GM18873 (cell line): ENCODE measurements around the gene ITPR3.

ENCODE experiments used
- ATAC-seq: cut with Tn5 transposase; IDR thresholded peaks from one replicate; pipeline ENCODE4 v1.9.1; 2021; ENCODE audit warnings: mild to moderate bottlenecking, moderate library complexity, moderate number of reproducible peaks; ENCODE audit not compliant: unreplicated experiment, low FRiP score

The ITPR3 gene

DNA sequence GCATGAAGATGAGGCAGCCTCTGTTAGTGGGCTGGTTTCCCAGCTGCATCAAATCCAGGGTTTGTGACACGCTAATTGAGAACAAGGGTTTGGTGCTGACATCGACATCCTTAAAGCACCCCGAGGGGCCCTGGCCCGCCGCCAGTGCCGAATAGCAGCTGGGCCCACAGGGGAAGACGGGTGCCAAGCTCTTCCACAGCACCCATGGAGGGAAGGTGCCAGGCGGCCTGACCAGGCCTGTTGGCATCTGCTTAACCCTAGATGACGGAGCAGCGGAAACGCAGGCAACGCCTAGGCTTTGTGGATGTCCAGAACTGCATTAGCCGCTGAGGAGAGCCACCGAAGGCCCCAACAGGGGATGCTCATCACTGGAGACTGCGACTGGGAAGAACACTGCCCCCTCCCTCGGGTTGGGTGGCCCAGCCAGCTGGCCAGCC lies 74.3 kb downstream of the ITPR3 start:
- ATAC-seq: no peak

- ATAC-seq: no peak
Observed at GRCh38 chr6:33696076-33696475, 75.0 kb downstream of the ITPR3 start.

GRCh38 chr6:33696548-33697518 lies 75.7 kb downstream of the ITPR3 start:
- no peak for ATAC-seq

- no peak for ATAC-seq
Observed at GRCh38 chr6:33697845-33698244, 76.7 kb downstream of the ITPR3 start.

DNA sequence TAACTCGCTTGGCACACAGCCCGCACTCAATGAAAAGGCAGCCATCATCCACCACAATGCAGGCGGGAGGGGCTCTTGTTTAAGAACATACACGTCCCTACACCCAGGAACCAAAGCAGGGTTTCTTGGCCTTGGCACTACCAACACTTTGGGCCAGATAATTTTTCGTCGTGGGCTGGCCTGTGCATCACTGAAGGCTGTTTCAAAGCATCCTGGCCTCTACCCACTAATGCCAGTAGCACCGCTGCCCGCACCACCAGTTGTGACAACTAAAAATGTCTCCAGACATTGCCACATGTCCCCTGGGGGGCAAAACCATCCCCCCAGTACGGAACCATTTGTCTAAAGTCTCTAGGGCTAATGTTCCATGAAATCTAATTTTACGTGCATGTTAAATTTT lies 77.4 kb downstream of the ITPR3 start:
- ATAC-seq: no peak

DNA sequence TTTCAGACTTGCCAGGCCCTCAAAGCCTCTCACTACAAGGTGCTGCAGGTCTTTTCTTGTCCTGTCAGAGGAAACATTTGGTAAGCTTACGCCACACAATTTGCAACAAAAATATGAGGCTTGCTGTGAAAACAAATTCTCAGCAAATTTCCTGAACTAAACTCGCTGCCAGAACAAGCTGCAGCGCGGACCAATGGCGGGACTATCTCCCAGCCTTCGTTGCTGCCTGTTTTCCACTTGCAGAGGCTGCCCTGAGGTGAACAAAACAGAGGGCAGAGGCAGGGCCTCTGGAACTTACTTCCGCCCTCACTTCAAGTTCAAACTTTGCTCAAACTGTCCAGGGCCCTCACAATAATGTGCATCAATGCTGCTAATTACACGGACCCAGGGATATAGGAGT lies 78.0 kb downstream of the ITPR3 start:
- no peak for ATAC-seq

- ATAC-seq: no peak
Observed at GRCh38 chr6:33699739-33700138, 78.6 kb downstream of the ITPR3 start.

DNA sequence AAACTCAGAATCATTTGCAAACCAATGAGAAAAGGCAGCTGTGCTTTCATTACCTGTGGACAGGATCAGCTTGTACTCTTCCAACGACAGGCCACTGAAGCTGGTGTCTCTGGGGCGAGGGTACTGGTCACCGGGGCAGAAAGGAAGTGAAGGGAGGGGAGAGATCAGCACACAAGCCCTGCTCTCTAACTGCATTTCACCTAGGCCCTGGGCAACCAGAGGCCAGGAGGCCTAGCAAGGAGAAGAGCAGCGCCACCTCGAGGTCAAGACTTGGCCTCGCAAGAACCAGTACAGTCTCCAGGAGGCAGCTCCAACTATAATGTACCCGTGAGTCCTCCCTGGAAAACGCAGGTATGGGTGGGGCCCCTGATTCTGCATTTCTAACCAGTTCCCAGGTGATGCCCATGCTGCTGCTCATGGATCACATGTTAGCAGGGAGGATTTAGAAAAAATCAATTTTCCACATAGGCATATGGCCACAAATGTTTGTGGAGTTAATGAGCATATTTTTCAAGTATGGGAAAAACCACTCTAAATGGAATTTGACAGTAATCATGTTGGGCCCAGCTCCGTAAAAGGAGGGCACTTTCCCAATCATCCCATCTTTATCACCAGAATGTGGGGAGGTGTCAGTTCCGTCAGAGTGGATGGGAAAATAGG lies 79.4 kb downstream of the ITPR3 start:
- ATAC-seq: no peak

GRCh38 chr6:33702345-33702977 lies 81.3 kb downstream of the ITPR3 start:
- ATAC-seq: no peak

DNA sequence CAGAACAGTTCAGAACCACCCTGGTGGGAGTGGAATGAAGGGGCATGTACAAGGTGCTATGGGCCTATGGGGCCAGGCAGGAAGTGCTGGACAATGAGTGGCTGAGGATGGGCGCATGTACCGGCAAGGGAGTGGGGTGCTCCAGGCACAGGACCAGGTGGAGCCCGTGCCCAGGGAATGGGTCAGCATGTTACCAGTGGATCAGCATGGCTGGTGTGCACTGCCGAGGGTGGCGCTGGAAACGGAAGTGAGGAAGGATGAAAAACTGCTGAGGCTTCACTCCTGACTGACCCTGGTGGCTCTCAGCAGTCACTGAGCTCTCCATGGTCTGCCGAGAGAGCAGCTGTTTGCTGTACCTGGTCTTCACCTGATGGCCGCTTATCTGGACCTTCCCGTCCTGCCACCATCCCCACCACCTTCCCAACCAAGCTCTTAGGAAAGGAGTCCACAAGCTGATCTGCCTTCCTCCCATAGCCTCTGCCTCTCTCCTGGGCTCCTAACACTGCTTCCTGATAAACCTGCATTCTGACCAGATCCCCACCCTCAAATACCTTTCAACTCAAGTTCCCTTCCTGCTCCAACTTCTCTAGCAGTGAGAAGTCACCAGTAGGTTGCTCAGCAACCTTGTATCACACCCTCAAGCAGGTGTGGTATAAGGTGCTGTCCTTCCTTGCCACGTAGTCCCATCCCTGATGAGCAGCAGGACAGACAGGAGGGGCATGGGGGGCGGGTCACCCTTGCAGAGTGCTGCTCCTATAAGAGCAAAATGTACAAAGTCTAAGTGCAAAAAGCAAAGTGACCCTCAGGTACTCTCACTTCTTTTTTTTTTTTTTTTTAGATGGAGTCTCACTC lies 83.3 kb downstream of the ITPR3 start:
- no peak for ATAC-seq

GRCh38 chr6:33705268-33705885 lies 84.3 kb downstream of the ITPR3 start:
- no peak for ATAC-seq

DNA sequence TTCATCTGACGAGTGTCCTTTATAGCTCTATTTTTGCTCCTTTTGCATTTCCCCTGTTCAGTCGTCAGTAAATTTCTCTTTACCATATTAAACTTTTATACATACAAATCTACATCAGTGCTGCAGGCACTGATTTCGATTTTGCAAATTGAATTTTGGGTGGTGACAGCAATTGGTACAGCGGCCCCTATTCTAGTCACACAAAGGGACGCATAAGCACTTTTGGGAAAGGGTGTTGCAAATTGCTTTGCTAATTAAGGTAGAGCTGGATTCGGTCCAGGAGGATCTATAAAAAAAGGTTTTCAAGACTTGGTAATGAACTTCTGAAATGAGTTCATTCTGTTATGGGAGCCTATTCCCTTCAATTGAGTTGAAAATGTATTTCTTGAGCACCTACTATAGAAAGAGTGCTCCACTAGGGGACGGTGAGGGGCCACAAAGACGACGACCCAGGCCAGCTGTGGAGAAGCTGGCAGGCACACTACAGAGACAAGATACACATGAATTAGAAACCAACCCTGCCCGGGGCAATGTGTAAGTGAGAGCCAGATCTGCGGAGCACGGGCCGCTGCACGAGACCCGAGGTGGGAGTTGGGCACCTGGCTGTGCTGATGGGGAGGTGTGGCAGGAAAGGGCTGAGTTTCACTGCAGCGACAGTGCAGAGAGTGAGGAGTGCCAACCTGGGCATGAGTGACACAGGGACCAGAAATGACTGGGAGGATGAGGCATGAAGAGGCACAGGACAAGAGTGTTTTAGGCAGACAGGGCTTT lies 85.0 kb downstream of the ITPR3 start:
- no peak for ATAC-seq

- ATAC-seq: no peak
Observed at GRCh38 chr6:33707771-33708170, 86.6 kb downstream of the ITPR3 start.

DNA sequence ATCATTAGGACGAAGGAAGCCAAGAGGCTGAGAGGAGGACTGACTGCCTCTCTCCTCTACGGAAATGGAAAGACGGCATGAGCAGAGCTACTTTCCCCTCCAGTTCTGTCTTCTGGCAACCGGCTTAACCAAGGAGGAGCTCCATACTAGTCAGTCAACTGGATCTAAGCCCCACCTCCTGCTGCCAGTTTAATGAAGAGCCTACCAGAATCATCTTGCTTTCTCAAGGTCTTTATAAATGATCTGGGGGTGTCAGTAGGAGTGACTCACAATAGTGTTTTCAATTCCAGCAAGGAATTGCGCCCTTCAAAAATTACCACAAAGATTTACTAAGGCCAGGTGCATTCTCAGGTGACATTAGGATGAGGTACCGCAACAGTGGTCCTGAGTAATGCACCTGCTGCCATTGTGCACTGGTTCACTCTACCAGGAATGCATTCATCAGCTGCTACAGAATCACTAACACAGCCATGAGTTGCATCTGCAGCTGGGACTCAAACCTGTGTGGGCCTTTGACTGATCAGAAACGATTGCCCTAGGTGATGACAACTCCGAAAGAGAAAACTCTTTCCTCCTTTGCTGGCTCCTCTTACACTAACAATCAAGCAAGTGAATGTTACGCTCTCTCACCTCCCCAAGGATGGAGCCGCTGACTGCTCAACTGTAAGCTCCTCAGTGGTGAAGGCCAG lies 87.5 kb downstream of the ITPR3 start:
- no peak for ATAC-seq

GRCh38 chr6:33709605-33710295 lies 88.6 kb downstream of the ITPR3 start:
- ATAC-seq: no peak

DNA sequence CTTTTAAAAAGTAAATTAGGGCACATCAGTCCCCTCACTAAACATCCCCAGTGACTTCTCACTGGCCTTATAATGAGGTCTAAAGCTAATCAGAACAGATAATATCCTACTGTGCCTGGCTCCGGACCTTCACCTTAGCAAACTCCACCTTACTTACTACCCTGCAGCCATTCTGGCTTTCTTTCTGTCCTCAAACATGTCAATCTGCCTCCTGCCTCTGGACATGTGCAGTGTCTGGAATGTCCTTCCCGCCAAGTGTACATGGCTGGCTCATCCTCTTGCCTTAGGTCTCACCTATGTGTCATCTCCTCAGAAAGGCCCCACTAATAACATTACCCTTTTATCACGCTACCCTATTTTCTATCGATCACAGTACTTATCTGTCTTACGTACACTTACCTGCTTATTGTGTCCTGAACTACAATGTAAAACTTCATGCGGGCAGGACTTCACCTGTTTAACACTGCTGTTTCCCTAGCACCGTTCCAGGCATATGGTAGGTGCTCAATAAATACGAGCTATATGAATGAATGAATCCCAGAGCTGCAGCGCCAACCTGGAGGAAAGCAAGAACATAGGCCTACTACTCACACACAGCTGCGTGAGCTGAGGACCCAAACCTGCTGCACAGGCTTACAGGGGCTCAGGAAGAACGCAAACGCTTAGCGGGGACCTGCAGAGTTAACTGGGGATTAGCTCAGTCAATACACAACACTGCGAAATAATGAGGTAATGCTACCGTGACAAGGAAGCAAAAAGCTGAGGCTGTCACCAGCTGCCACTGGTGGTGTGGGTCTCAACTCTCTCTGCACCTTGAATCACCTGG lies 89.4 kb downstream of the ITPR3 start:
- no peak for ATAC-seq
